ENCODE data around the gene C1QTNF8. TPM values are rescaled to one million over a fixed set of nuclear protein-coding genes. Genes with fewer than 3 reads are reported as not detected.
A peak's percentile ranks its signal among the peaks of the same experiment; 100 is the strongest.

The C1QTNF8 gene
- total RNA-seq, 1 experiment from 2014 or later, result 0.27 TPM

DNA sequence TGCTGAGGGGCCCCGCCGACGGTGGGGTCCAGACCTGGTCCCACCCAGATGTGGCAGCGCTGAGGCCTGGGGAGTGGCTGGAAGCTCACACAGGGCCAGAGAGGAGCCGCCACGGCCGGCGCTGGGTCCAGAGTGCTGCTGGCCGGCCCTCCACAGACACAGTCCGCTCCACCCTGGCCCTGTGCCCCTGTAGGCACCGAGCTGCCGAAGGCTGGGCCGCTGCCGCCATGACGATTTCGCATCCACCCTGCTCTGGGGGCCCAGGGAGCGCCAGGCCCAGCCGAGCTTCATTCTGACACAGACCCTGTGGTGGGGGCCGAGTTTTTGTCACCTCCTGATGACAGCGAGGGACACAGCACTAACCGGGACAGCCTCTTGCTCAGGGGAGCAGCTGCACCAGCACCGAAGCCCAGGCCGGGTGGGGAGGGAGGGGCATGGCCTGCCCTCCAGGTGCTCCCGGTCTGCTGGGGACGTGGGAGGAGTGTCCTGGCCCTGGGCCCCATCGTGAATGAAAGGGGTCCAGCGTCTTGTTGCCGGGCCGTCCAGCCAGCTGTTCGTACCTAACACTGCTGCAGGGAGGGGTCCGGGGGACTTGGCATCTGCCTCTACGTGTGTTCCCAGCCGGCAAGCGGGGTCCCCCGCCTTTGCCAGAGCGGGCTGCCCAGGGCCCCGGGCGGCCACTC is 50.6 kb downstream of the C1QTNF8 start:
- RAD21 ChIA-PET (ENCODE audit: low non-redundant PET in 1 of 2, low total read pairs in 2 of 2, uncharacterized antibody in 2 of 2, unreplicated experiment in 2 of 2), result no interaction called here
- Histone ChIP-seq H2AFZ (ENCODE audit: low read depth, low read length, poor library complexity, severe bottlenecking) (no peak overlapping the region), H3K36me3 (ENCODE audit: control insufficient read depth in 1 of 2, insufficient read depth in 2 of 2, low read length in 2 of 2) (no peaks in the 10 kb centered on the region), H4K20me1 (ENCODE audit: insufficient read depth) (no peaks in the 10 kb centered on the region), H3K27ac (ENCODE audit: low read depth, low read length) (peak overlapping the region; percentile 54; the same call in 1 of the 2 replicates), H3K9me2 (ENCODE audit: insufficient read depth) (no peaks in the 10 kb centered on the region), H3K9ac (ENCODE audit: low read length) (no peak overlapping the region), H3K4me3 (replicated peaks in 1 of 2; ENCODE audit: low read depth in 1 of 2, low read length in 2 of 2) (0 out of 4 replicates have a peak overlapping the region, but pooled peaks of 1 of the 2 experiments have one; percentile 55), H3K79me2 (ENCODE audit: insufficient read depth, low read length) (no peaks in the 10 kb centered on the region), H3K9me3 (ENCODE audit: control insufficient read depth in 1 of 2, insufficient read depth in 1 of 2, low read depth in 1 of 2, low read length in 2 of 2) (no peaks in the 10 kb centered on the region), H3K4me2 (ENCODE audit: low read length) (peak overlapping the region; percentile 74), H3K27me3 (ENCODE audit: insufficient read depth, low read length) (no peaks in the 10 kb centered on the region), H3K4me1 (ENCODE audit: control insufficient read depth in 1 of 2, insufficient read depth in 2 of 2, low read length in 2 of 2) (peaks cover 23 to 51% of the 10 kb centered on the region in 2 experiments)
- ATAC-seq (no peak), DNase-seq (ENCODE audit: low read depth, low spot score) (no peak)
- TF ChIP-seq SP1 (IDR thresholded peaks at IDR 0.05; ENCODE audit: low read depth) (no peak), ZNF274 (IDR thresholded peaks at IDR 0.05; ENCODE audit: low read depth, low read length) (no peak), FOSL1 (IDR thresholded peaks at IDR 0.05; ENCODE audit: low read depth) (no peak), SRF (IDR thresholded peaks at IDR 0.05; ENCODE audit: low read depth) (no peak), EGR1 (IDR thresholded peaks at IDR 0.05; ENCODE audit: low read depth) (no peak), ZFX (IDR thresholded peaks at IDR 0.05) (no peak), POLR2A (IDR thresholded peaks at IDR 0.05; ENCODE audit: borderline replicate concordance, extremely low read depth, insufficient read depth, insufficient read length) (no peak), EZH2phosphoT487 (IDR thresholded peaks at IDR 0.05; ENCODE audit: borderline replicate concordance) (no peak), SIN3A (IDR thresholded peaks at IDR 0.05; ENCODE audit: low read depth) (no peak)
- TF ChIP-seq, protein P1, sequence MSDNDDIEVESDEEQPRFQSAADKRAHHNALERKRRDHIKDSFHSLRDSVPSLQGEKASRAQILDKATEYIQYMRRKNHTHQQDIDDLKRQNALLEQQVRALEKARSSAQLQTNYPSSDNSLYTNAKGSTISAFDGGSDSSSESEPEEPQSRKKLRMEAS (IDR thresholded peaks at IDR 0.05), result no peak
- TF ChIP-seq, protein P2, sequence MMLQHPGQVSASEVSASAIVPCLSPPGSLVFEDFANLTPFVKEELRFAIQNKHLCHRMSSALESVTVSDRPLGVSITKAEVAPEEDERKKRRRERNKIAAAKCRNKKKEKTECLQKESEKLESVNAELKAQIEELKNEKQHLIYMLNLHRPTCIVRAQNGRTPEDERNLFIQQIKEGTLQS (IDR thresholded peaks at IDR 0.05), result no peak
- intact Hi-C loops (cut with micrococcal nuclease), result no loop called here
- CTCF ChIA-PET, result interaction anchor here (1.7 kb wide), 1 partner anchor 12 kb away, joined by 6 read pairs; no protein-coding TSS in a partner anchor
- BruUV-seq (replicated peaks), result no TSS peak
- POLR2A ChIA-PET, result no interaction called here
